GM12864 (cell line): ENCODE data around the gene HKDC1.

Experiments
- DNase-seq: peaks from one replicate; pipeline ENCODE4 v3.0.0-alpha.2; 2011; ENCODE audit warnings: low read depth
- H3K4me3 ChIP-seq: 2 replicates; pipeline ENCODE4 v1.5.1; 2011; ENCODE audit warnings: mild to moderate bottlenecking, low read depth, low read length, control low read depth
- TF ChIP-seq, protein P1 (sequence below): IDR thresholded peaks from 2 replicates; pipeline ENCODE4 v1.5.1; 2011; ENCODE audit warnings: low read depth, mild to moderate bottlenecking, moderate library complexity, low read length, control low read depth, inconsistent platforms; ENCODE audit errors: missing control alignments

HKDC1 gene

DNA sequence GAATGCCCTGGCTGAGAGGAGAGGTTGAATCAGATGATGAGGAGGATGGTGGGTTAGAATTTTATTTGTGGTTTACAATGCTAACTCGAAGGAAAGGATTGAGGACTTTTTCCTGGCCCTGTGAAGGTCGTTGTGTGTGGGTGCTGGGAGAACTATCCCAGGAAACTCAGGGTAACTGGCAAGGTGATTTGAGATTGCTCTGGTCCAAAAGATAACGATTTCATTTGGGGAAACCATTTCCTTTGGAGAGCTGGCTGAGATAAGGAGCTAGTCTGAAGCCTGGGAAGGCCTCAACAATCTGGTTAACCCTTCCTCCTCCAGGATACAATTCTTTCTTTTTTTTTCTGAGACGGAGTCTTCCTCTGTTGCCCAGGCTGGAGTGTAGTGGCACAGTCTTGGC is 91.2 kb downstream of the HKDC1 start:
- TF ChIP-seq, protein P1, sequence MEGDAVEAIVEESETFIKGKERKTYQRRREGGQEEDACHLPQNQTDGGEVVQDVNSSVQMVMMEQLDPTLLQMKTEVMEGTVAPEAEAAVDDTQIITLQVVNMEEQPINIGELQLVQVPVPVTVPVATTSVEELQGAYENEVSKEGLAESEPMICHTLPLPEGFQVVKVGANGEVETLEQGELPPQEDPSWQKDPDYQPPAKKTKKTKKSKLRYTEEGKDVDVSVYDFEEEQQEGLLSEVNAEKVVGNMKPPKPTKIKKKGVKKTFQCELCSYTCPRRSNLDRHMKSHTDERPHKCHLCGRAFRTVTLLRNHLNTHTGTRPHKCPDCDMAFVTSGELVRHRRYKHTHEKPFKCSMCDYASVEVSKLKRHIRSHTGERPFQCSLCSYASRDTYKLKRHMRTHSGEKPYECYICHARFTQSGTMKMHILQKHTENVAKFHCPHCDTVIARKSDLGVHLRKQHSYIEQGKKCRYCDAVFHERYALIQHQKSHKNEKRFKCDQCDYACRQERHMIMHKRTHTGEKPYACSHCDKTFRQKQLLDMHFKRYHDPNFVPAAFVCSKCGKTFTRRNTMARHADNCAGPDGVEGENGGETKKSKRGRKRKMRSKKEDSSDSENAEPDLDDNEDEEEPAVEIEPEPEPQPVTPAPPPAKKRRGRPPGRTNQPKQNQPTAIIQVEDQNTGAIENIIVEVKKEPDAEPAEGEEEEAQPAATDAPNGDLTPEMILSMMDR, result no peak
- DNase-seq, result no peak
- H3K4me3 ChIP-seq, result no peak overlapping the region

DNA sequence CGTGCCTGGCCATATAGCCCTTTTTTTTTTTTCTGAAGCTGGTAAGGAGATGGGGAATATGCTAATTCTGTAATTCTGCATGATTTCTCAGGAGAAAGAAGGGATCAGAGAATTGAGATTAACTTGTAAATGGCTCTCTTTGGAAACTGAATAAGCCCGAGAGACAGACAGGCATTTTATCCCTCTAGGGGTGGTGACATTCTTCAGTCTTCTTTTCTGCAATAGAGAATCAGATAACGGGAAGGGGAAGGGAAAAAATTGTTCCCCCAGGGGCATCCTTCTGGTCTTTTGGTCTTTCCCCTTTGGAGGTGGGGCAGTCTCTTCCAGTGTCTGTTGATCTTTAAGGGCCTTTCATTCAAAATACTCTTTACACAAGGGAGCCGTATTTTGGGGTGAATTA is 92.4 kb downstream of the HKDC1 start:
- H3K4me3 ChIP-seq, result no peak overlapping the region
- no peak for DNase-seq
- TF ChIP-seq, protein P1, result no peak

DNA sequence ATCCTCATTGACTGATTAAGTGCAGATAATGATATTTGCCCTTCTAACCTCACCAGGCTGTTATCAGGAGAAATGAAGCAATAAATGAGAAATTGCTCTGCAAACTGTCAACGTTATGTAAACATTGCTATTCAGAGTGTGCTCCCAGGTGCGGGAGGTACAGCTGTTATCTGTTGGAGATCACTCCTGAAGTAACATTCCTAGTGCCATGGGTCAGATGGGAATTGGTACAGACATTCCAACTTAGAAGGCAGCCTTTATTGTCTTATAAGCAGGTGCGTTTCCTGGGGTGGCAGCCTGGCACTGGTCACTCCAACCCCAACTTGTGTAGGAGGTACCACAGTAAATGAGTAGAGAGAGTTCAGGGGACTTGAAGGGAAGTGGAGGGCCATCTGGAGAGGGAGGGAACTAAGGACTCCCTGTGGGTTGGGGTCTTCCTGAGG is 95.0 kb downstream of the HKDC1 start:
- DNase-seq, result no peak
- TF ChIP-seq, protein P1, result no peak
- no peak overlapping the region for H3K4me3 ChIP-seq

DNA sequence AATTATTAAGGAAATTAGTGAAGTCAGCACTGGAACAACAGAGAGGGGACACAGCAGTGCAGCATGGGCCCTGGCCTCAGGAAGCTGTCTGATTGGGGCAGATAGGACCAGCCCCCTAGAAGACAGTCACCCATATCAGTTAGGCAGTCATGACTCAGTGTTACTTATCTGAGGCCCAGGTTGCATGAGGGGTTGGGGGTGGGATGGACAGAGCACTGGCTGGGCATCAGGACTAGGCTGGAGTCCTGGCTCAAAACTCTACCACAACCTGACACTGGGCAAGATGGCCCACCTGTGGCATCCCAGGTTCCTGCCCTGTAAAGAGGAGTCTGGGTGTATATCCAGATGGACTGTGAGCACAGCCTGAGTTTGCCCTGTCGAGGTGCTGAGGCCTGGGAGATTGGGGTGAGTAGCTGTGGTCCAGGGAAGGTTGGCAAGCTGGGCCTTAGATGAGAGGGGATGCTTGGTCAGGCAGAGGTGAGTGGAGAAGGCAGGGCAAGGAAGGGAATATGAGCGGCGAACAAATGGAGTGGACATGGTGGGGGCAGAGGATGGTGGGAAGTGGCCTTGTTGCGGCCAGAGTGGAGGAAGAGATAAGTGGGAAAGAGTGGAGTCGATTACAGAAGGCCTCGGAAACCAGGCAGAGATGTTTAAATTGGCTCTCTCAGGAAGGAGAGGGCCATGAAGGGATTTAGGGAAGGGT is 95.6 kb downstream of the HKDC1 start:
- TF ChIP-seq, protein P1, result no peak
- H3K4me3 ChIP-seq, result no peak overlapping the region
- DNase-seq, result no peak

DNA sequence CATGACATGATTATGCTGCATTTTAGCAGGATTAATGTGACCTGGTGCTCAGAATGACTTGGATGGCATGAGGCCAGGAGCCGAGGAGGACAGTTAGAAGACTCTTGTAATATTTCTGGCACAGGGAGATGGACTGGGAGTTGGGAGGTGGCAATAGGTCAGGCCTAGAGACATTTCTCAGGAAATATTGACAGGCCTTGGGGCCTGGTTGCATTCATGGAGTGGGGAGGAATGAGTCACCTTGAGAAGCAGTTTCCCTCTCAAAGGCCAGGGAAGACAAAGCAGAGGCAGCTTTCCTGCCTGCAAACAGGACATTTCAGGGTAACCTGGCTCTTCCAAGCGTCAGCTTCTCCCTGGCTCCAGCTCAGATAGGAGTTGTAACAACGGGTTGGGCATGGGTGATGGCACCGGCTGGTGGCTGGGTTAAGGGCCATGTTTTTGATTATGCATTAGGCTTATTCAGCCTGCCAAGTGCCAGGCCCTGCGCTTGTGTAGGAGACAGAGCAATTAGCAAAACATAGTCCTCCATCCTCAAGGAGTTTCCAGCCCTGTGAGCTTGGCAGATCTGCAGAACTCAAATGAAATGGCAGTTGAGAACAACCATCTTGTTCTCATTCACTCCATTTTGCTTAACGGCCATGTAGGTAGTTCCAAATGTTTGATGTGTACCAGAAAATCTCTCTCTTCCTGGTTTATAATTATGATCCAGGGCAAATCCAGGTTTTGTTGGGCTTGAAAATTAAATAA is 96.4 kb downstream of the HKDC1 start:
- DNase-seq, result no peak
- H3K4me3 ChIP-seq, result no peak overlapping the region
- TF ChIP-seq, protein P1, result no peak
